Bone marrow (tissue), 2 donors: ENCODE measurements around the gene MAP1B.

Experiments used
- DNase-seq, 2 donors: peaks; one replicate each; lab custom pipeline; 2025; lab: John Stamatoyannopoulos, UW

Gene MAP1B

GRCh38 chr5:72194846-72195245 is 87.6 kb downstream of the MAP1B start:
- no peak for DNase-seq

DNA sequence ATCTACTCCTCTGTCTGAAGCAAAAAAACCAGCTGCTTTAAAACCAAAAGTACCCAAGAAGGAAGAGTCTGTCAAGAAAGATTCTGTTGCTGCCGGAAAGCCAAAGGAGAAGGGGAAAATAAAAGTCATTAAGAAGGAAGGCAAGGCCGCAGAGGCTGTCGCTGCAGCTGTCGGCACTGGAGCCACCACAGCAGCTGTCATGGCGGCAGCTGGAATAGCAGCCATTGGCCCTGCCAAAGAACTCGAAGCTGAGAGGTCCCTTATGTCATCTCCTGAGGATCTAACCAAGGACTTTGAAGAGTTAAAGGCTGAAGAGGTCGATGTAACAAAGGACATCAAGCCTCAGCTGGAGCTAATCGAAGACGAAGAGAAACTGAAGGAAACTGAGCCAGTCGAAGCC is 88.3 kb downstream of the MAP1B start:
- DNase-seq = no peak

DNA sequence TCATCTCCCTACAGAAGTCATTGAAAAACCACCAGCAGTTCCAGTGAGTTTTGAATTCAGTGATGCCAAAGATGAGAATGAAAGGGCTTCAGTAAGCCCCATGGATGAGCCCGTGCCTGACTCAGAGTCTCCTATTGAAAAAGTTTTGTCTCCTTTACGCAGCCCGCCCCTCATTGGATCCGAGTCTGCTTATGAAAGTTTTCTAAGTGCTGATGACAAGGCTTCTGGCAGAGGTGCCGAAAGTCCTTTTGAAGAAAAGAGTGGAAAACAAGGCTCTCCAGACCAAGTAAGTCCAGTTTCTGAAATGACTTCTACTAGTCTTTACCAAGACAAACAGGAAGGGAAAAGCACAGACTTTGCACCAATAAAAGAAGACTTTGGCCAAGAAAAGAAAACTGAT is 90.1 kb downstream of the MAP1B start:
- no peak for DNase-seq

GRCh38 chr5:72199681-72200080 is 92.4 kb downstream of the MAP1B start:
- no peak for DNase-seq

- no peak for DNase-seq
These were observed 95.1 kb downstream of the MAP1B start for GRCh38 chr5:72202331-72202825.

GRCh38 chr5:72203251-72203845 is 96.1 kb downstream of the MAP1B start:
- no peak for DNase-seq

- no peak for DNase-seq
These were observed 97.7 kb downstream of the MAP1B start for GRCh38 chr5:72204946-72205345.

DNA sequence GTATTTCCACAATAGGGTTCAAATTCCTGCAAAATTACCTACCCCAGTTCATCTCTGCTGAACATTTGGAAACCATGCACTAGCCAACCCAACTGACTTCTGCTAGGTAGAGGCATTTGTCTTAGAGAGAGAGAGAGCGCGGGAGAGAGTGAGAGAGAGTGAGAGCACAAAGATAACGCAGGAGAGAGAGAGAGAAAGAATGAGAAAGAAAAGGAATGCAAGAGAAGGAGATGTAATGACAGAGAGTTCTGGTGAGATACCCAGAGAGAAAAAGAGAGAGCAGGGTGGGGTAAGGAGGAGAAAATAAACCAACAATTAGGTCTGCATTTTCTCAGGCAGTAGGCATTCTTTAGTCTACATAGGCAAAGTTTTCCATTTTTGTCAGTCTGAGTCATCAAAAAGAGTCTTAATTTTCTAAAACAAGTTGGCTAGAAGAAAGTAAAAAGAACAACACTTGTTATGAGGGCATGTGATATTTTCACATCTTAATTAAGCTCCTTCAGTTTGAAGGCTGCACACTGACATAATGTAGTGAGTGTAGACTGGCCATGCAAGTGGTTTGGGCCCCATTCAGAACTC is 98.2 kb downstream of the MAP1B start:
- no peak for DNase-seq

DNA sequence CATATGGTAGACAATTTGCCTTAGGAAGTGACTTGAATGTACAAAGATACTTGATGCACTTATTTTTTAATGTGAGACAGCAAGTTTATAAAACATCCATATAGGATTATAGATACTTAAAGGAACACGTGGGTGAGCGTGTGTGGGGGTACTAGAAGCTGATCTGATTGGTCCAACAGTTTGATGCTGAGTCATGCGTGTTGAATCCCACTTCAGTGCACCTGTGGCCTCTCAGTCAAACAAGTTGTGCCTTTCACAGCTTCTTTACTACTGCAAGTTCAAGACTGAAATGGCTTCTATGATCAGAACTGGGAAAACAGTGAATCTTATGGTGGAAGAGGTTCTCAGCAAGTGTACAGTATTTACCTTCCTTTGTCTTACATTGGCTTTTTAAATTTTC is 98.9 kb downstream of the MAP1B start:
- no peak for DNase-seq

GRCh38 chr5:72206994-72207393 is 99.7 kb downstream of the MAP1B start:
- no peak for DNase-seq

GRCh38 chr5:72208324-72208926 is 101.2 kb downstream of the MAP1B start:
- DNase-seq = no peak

GRCh38 chr5:72209147-72210115 is 102.2 kb downstream of the MAP1B start:
- DNase-seq = no peak

DNA sequence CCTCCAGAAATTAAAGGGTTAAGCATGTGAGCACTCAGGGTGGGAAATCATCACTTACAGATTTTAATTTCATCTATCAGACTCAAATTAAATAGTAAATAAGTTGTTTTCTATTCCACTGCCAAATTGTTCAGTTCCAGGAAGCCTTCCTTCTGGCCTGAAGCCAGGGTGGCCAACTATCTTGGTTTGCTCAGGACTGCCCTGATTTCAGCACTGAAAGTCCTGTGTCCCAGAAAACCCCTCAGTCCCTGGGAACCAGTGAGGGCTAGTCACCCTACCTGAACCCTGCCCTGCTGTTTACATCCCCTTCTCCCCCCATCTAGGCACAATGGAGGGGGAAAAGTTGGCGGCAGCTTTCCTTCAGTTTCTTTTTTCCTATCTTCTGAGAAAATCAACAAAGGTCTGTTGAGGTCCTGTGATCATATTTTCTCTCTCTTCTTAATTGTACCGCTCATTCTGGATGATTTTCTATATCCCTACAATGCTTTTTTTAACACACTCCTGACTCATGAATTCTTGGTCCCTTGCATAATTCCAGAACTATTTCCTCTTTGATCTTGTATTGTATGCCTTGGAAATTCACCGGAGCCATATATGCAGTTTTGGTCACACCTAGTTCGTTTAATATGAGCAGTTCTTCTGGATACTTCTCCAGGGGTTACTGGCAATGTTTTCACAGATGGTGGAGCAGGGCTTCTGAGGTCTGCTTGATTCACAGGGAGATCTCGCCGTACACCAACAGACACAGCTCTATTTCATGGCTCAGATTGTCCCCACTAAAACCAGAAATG is 103.8 kb downstream of the MAP1B start:
- no peak for DNase-seq

DNA sequence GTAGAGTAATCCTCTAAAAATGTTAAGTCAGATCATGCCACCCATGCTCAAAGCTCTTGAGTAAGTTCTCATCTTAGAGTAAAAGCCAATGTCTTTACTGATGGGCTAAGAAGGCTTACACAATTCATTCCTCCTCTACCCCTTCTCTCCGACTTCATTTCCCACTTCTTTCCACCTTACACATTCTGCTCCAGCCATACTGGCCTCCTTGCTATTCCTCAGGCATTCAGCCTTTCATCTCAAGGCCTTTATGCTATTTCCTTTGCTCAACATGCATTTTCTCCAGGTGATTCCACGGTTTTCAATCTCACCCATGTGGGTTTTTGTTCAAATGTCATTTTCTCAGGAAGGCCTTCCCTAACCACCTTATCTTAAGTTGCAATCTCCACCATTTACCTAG is 104.9 kb downstream of the MAP1B start:
- DNase-seq = no peak

DNA sequence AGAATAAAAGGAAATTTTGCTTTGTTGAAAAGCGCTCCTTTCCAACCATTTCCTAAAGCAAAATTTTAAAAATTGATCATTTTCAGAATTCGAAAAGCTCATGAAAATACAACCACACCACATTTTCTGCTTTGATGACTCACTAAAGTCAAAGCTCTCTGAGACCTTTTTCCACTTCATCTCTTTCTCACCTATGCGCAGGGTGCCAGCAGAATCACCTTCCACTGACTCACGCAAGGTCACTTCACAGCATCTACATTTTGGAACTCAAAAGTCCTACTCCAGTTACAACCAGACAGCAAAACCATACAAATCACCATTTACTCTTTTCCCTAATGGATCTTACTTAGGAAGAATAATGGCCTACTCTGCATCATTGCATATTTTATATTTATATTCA is 106.2 kb downstream of the MAP1B start:
- no peak for DNase-seq

GRCh38 chr5:72214168-72214567 is 106.9 kb downstream of the MAP1B start:
- DNase-seq = no peak

DNA sequence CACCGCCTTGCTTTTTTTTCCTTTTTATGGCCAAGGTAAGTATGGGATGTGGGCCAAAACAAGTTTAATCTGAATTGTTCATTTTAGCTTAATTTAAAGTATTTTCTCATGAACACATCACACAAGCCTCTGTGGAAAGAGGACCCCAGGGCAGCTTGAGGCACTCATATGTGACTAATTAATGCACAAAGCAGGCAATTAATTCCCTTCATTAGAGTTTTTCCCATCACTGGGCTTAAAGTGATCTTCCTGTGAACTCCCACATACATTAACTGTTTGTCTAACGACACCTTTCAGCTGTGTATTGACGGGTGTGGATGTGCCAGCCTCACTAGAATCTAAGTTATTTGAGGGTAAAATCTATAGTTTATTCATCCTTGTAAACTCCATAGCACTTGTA is 109.5 kb downstream of the MAP1B start:
- no peak for DNase-seq

- no peak for DNase-seq
These were observed 113.8 kb downstream of the MAP1B start for GRCh38 chr5:72221099-72221498.

GRCh38 chr5:72221541-72221940 is 114.3 kb downstream of the MAP1B start:
- no peak for DNase-seq

DNA sequence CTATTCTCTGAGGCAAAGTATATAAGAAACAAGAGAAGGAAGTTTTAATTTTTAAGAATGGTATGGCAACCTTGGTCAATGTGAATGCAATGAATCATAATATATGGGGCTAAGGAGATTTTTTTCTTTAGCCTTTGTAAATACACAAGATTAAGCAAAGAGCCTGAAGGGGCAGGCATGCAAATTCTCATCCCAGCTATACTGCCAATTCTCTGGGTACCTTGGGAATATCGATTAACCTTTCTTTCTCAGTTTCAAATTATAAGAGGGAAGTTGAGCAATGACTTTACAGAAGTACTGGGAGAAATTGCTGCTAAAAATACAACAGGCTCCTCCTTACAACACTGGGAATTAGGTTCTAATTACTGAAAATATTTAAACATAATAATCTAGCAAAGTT is 115.2 kb downstream of the MAP1B start:
- no peak for DNase-seq

- DNase-seq = no peak
These were observed 116.1 kb downstream of the MAP1B start for GRCh38 chr5:72223371-72223770.
